Measurements from ENCODE around the gene NOS1AP. TPM values are rescaled to one million over a fixed set of nuclear protein-coding genes. Genes with fewer than 3 reads are reported as not detected.
"Not testable (repeated sequence)": the region's sequence is repeated elsewhere in the genome, so short reads cannot be mapped to it uniquely, and the experiment has no call there.

NOS1AP gene
- polyA plus RNA-seq, 1 donor: 1.1 TPM

GRCh38 chr1:162060314-162060713 lies 9.2 kb upstream of the NOS1AP start:
- no peak for DNase-seq

DNA sequence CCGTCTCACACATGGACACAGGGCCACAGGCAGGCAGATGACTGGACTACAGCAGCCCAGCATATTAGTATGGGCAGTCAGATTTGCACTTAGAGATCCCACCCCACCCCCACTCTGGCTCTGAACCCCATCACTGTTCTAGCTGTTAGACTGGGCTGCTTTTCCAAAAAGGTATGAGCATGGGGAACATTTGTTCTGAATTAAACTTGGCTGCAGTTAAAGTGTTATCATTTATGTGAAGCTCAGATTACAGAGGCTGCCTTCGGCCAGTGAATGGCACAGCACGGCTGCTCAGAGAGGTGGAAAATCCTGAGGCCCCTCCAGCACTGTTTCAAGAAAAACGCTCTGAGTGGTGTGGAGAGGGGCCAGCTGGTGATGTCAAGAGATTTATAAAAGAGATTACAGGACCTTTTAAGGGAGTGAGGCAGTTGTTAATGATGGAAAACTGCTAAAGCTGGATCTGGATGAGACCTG lies 6.9 kb upstream of the NOS1AP start:
- DNase-seq: no peak

DNA sequence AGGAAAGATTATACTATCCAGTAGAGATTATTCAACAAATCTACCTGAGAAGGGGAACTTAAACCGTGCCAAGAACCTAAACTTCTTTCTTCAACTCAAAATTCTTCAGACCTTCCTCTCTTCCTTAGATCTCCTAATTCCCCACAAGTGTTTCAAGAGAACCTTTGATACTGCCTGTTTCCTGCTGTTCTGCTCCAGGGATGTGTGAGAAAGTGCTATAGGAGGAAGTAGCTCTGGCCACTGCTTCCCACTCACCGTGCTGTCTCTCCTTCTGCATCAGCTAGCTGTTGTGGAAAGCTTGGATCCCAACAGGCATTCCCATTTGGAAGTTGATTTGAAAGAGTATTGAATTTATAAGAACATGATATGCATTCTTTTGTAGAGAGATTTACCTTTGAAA lies 4.5 kb upstream of the NOS1AP start:
- no peak for DNase-seq

DNA sequence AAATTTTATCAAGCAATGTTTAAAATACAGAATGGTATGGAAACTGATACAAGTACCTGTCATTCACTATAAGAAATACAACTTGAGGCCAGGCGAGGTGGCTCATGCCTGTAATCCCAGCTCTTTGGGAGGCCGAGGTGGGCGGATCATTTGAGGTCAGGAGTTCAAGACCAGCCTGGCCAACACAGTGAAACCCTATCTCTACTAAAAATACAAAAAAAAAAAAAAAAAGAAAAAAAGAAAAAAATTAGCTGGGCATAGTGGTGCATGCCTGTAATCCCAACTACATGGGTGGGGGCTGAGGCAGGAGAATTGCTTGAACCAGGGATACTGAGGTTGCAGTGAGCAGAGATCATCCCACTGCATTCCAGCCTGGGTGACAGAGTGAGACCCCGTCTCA lies 2.7 kb upstream of the NOS1AP start:
- DNase-seq: not testable (repeated sequence)

DNA sequence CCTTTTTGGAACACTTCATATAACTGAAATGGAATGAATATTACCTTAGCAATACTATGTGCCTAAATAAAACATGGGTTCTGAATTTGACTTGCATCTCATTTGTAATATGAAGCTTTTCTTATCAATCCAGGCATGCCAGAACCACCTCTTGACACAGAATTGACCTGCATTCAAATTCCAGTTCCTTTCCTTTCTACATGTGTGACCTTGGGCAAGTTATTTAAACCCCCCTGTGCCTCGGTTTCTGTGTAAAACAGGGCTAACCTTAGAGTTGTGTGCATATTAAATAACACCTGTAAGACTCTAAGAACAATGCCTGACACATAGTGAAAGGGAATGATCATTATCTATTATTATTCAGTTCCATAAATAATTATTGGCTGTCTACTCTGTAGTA lies 2.0 kb upstream of the NOS1AP start:
- no peak for DNase-seq

DNA sequence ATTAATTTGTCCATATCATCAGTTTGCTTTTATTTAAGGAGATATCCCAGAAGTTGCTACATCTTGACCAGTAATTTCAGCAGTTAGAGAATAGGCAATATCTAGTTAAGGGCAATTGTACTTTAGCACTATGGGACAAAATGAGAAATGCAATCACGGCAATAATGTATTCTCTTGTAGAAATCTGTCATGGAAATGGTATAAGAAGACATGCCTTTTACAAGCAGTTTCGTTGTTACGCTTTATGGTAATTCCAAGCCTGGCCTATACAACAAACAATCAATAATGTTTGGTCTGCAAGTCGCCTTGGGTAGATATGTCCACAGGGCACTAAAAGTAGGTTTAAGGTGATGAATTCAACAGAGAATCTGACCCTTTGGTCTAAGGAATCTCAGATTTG lies 1.2 kb upstream of the NOS1AP start:
- no peak for DNase-seq

GRCh38 chr1:162070094-162070748 lies 730 bp downstream of the NOS1AP start:
- no peak for DNase-seq

GRCh38 chr1:162070825-162071224 lies 1.3 kb downstream of the NOS1AP start:
- DNase-seq: no peak

- DNase-seq: no peak
These were observed 3.2 kb downstream of the NOS1AP start for GRCh38 chr1:162072740-162073139.

- no peak for DNase-seq
These were observed 5.0 kb downstream of the NOS1AP start for GRCh38 chr1:162074276-162075005.

- no peak for DNase-seq
These were observed 6.4 kb downstream of the NOS1AP start for GRCh38 chr1:162075862-162076261.

GRCh38 chr1:162077648-162078299 lies 8.3 kb downstream of the NOS1AP start:
- DNase-seq: no peak

DNA sequence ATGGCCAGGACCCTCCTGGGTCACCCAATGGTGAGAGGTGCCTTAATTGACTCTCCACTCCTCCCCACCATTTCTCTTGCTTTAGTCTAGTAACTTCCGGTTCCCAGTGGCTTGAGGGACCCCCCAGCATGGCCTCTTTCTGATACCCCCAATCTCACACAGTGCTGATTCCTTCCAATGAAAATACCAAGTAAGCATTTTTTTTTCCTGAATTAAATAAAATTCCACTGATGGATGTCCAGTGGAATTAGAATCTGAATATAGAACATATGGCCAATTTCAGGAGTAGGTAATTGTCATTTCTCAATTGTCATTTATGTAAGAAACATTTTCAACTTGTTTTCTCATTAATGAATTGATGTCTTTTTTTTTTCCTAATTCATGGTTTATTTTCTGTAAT lies 9.5 kb downstream of the NOS1AP start:
- no peak for DNase-seq

- DNase-seq: no peak
These were observed 11.1 kb downstream of the NOS1AP start for GRCh38 chr1:162080472-162081015.

DNA sequence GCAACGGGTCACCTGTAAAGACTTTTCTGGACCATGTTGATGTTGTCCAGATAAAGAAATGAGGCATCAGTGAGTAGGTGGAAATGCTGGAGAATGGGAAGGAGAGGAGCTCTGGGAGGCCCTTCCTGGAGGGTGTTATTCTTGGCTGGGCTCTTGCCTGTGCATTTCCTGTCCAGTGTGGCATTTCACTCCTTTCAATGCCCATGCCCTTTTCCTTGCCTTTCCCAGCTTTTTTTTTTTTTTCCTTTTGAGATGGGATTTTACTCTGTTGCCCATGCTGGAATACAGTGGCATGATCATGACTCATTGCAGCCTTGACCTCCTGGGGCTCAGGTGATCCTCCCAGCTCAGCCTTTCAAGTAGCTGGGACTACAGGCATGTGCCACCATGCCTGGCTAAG lies 11.8 kb downstream of the NOS1AP start:
- no peak for DNase-seq

- DNase-seq: not testable (repeated sequence)
These were observed 12.6 kb downstream of the NOS1AP start for GRCh38 chr1:162082080-162082479.

- DNase-seq: no peak
These were observed 13.8 kb downstream of the NOS1AP start for GRCh38 chr1:162083273-162083672.

GRCh38 chr1:162085991-162086390 lies 16.5 kb downstream of the NOS1AP start:
- no peak for DNase-seq

DNA sequence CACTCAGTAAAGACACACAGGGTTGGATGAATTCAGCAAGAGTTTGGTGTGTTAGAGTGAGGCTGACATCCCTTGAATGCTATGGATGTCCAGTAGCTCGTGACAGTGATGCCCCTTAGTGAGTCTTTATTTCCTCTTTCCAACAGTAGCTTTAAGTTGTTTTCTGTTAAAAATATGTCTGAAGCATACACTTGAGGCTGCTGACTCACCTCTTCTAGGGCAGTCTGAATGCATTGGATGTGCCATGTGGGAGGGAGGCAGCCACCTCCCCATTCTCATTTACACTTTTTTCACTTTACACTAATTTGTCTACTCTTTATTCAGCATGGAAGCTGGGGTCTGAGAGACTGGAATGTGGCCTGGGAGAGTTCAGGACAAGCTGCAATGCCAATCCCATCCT lies 17.6 kb downstream of the NOS1AP start:
- DNase-seq: no peak

DNA sequence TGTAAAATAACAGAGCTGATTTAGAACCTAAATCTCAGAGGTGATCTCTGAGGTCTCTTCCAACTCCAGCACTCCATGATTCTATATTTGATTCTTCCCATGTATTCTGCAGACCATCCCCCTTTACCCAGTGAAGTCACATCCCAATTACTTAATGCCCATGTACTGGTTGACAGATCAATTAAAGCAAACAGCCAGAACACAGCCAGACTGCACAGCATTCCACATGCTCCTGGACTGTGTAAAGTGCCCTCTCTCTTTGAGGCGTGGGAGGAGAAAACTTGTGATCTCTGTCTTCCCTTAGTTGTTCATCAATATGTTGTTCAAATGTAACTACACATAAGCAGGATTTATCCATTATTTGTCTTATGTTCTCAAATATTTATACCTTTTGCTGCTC lies 18.1 kb downstream of the NOS1AP start:
- no peak for DNase-seq

DNA sequence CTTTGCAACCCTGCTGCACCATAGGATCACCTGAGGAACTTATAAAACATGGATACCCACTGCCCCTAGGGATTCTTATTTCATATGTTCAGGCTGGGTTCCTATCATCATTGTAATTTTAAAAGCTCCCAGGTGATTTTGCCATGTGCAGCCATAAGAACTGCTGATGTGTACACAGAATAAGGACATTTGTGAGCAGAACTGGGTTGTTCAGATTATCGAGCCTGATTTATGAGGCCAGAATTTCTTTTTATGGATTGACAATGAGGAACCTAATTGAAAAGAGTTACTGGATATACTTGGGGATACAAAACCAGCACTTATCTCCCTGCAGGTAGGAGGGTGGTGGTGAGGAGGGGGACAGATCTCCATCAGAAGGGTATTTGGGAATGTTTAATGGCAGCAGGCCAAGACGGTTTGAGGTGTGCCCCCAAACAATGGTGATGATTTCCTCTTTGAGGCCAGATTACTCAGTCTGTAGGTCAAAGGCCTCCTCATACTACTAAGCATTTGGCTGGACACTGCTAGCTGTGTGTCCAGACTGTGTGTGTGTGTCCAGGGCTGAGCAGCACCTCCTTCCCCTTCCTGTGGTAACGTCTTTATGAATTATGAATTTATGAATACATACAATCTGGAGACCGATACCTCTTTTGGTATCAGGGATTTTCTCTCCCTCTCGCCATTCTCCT lies 18.9 kb downstream of the NOS1AP start:
- no peak for DNase-seq

- no peak for DNase-seq
These were observed 20.3 kb downstream of the NOS1AP start for GRCh38 chr1:162089748-162090147.

DNA sequence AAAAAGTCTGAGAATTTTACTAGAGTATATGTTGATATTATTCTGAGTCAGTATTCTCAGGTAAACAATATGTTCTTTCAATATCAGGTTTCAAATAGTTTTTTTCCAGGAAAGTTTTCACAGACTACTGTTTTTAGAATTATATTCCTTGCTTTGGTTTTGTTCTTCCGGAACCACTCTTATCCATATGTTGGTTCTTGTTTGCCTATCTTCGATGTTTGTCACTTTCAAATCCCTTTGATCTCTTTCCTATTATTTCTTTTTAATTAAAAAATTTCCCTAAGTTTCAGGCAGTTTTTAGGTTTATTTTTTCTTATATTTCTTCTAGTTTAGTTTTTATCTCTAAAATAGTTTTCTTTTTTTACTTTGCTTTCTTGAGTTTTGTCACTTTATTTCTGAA lies 20.9 kb downstream of the NOS1AP start:
- DNase-seq: no peak
